Measurements from ENCODE around the gene SP4.

SP4 gene

GRCh38 chr7:21443149-21443841 lies 15.4 kb downstream of the SP4 start:
- DNase-seq (ENCODE audit: low read depth, low spot score) = no peak

GRCh38 chr7:21448974-21449373 lies 21.1 kb downstream of the SP4 start:
- DNase-seq (ENCODE audit: low read depth, low spot score) = no peak

GRCh38 chr7:21450076-21450475 lies 22.2 kb downstream of the SP4 start:
- no peak for DNase-seq (ENCODE audit: low read depth, low spot score)

- DNase-seq (ENCODE audit: low read depth, low spot score) = no peak
Observed at GRCh38 chr7:21450941-21451340, 23.1 kb downstream of the SP4 start.

GRCh38 chr7:21454182-21454581 lies 26.3 kb downstream of the SP4 start:
- DNase-seq (ENCODE audit: low read depth, low spot score) = no peak

- no peak for DNase-seq (ENCODE audit: low read depth, low spot score)
Observed at GRCh38 chr7:21454906-21455305, 27.0 kb downstream of the SP4 start.

GRCh38 chr7:21461282-21461681 lies 33.4 kb downstream of the SP4 start:
- DNase-seq (ENCODE audit: low read depth, low spot score) = no peak

GRCh38 chr7:21462081-21462480 lies 34.2 kb downstream of the SP4 start:
- no peak for DNase-seq (ENCODE audit: low read depth, low spot score)

GRCh38 chr7:21463524-21463923 lies 35.6 kb downstream of the SP4 start:
- no peak for DNase-seq (ENCODE audit: low read depth, low spot score)

- no peak for DNase-seq (ENCODE audit: low read depth, low spot score)
Observed at GRCh38 chr7:21468969-21469368, 41.1 kb downstream of the SP4 start.

- no peak for DNase-seq (ENCODE audit: low read depth, low spot score)
Observed at GRCh38 chr7:21469894-21470293, 42.0 kb downstream of the SP4 start.

GRCh38 chr7:21472029-21472428 lies 44.1 kb downstream of the SP4 start:
- DNase-seq (ENCODE audit: low read depth, low spot score) = no peak

- DNase-seq (ENCODE audit: low read depth, low spot score) = no peak
Observed at GRCh38 chr7:21476429-21476828, 48.5 kb downstream of the SP4 start.

GRCh38 chr7:21480693-21481403 lies 53.0 kb downstream of the SP4 start:
- no peak for DNase-seq (ENCODE audit: low read depth, low spot score)

- no peak for DNase-seq (ENCODE audit: low read depth, low spot score)
Observed at GRCh38 chr7:21486511-21486910, 58.6 kb downstream of the SP4 start.

- no peak for DNase-seq (ENCODE audit: low read depth, low spot score)
Observed at GRCh38 chr7:21495731-21496130, 67.8 kb downstream of the SP4 start.

- no peak for DNase-seq (ENCODE audit: low read depth, low spot score)
Observed at GRCh38 chr7:21497072-21497471, 69.2 kb downstream of the SP4 start.

GRCh38 chr7:21500117-21500832 lies 72.4 kb downstream of the SP4 start:
- DNase-seq (ENCODE audit: low read depth, low spot score) = no peak

GRCh38 chr7:21504021-21504420 lies 76.1 kb downstream of the SP4 start:
- DNase-seq (ENCODE audit: low read depth, low spot score) = no peak

GRCh38 chr7:21507627-21508343 lies 79.9 kb downstream of the SP4 start:
- no peak for DNase-seq (ENCODE audit: low read depth, low spot score)

- DNase-seq (ENCODE audit: low read depth, low spot score) = no peak
Observed at GRCh38 chr7:21508538-21508937, 80.7 kb downstream of the SP4 start.

- no peak for DNase-seq (ENCODE audit: low read depth, low spot score)
Observed at GRCh38 chr7:21514062-21514461, 86.2 kb downstream of the SP4 start.

Measured in activated naive CD8-positive, alpha-beta T cell treated with anti-CD3 and anti-CD28 coated beads, Interleukin-2, amount 50 U/mL, for 16 hours (primary cell).